H1 (cell line): Measurements from ENCODE around the gene GALNT18. TPM values are rescaled to one million over a fixed set of nuclear protein-coding genes. Genes with fewer than 3 reads are reported as not detected.

Experiments
- CTCF ChIA-PET: fragments of 300-600 bp; sonication (Branson Sonifier 250); formaldehyde crosslinking; loops from one replicate; lab custom pipeline; 2021; ENCODE audit not compliant: partially characterized antibody; lab: Charles Lee
- POLR2A ChIA-PET: fragments of 300-600 bp; sonication (Branson Sonifier 250); formaldehyde crosslinking; loops from one replicate; lab custom pipeline; 2021; ENCODE audit warnings: inconsistent platforms; ENCODE audit not compliant: partially characterized antibody; lab: Charles Lee
- DNase-seq, 2 experiments: peaks; one replicate each; pipeline versions ENCODE4 v3.0.0 to v3.0.0-alpha.2; 2010 to 2022; ENCODE audit warnings: low spot score in 2 of 2, low read depth in 1 of 2, mixed read lengths in 1 of 2
- FAIRE-seq: peaks from 2 replicates; lab custom pipeline; 2011; peaks lifted over from hg19 to GRCh38; lab: Jason Lieb, UNC
- H2AFZ ChIP-seq: 2 replicates; pipeline ENCODE4 v1.8.1; 2012; ENCODE audit warnings: low read length, inconsistent platforms
- H2AK5ac ChIP-seq: 2 replicates; pipeline ENCODE4 v1.6.1; 2013; ENCODE audit warnings: low read depth, low read length
- H2BK120ac ChIP-seq: replicated peaks from 2 replicates; pipeline ENCODE3; 2013; ENCODE audit warnings: low read depth, low read length, inconsistent platforms
- H2BK12ac ChIP-seq: 2 replicates; pipeline ENCODE4 v1.6.1; 2013; ENCODE audit warnings: low read depth, low read length
- H2BK15ac ChIP-seq: 2 replicates; pipeline ENCODE4 v1.6.1; 2013; ENCODE audit warnings: low read length
- H2BK20ac ChIP-seq: 2 replicates; pipeline ENCODE4 v1.6.1; 2013; ENCODE audit warnings: low read length
- H2BK5ac ChIP-seq: 2 replicates; pipeline ENCODE4 v1.6.1; 2013; ENCODE audit warnings: low read depth, low read length
- H3K14ac ChIP-seq: 2 replicates; pipeline ENCODE4 v1.6.1; 2013; ENCODE audit warnings: inconsistent platforms; ENCODE audit not compliant: insufficient read length
- H3K18ac ChIP-seq: 2 replicates; pipeline ENCODE4 v1.6.1; 2013; ENCODE audit warnings: low read length; ENCODE audit errors: extremely low read depth
- H3K23ac ChIP-seq: 2 replicates; pipeline ENCODE4 v1.6.1; 2013; ENCODE audit warnings: inconsistent platforms; ENCODE audit not compliant: insufficient read length
- H3K23me2 ChIP-seq: 2 replicates; pipeline ENCODE4 v1.6.1; 2013; ENCODE audit warnings: low read depth, low read length
- H3K27ac ChIP-seq: 2 replicates; pipeline ENCODE4 v1.6.1; 2011; ENCODE audit warnings: low read depth, low read length, inconsistent platforms
- H3K27me3 ChIP-seq, 4 experiments: replicated peaks in 1 of 4; 1 replicate in 1 of 4; 2 replicates in 3 of 4; pipeline versions ENCODE4 v1.6.1 to v1.8.1; 2011 to 2013; ENCODE audit warnings: low read length in 3 of 4, mild to moderate bottlenecking in 3 of 4, inconsistent platforms in 2 of 4, mixed read lengths in 2 of 4, moderate library complexity in 1 of 4; ENCODE audit not compliant: control insufficient read depth in 3 of 4, insufficient read depth in 3 of 4; ENCODE audit errors: extremely low read depth in 1 of 4
- H3K36me3 ChIP-seq, 4 experiments: 2 replicates each; pipeline versions ENCODE4 v1.6.1 to v1.8.1; 2011 to 2013; ENCODE audit warnings: mild to moderate bottlenecking in 4 of 4, low read length in 3 of 4, moderate library complexity in 2 of 4, control low read depth in 1 of 4, inconsistent platforms in 1 of 4; ENCODE audit not compliant: insufficient read depth in 4 of 4, control insufficient read depth in 2 of 4
- H3K4ac ChIP-seq: replicated peaks from 2 replicates; pipeline ENCODE3; 2013; ENCODE audit warnings: low read length, low read depth, mixed read lengths, inconsistent platforms; ENCODE audit not compliant: insufficient read length
- H3K4me1 ChIP-seq, 4 experiments: replicated peaks in 1 of 4; 1 replicate in 1 of 4; 2 replicates in 3 of 4; pipeline versions ENCODE4 v1.6.1 to v1.8.1; 2011 to 2013; ENCODE audit warnings: low read length in 3 of 4, inconsistent platforms in 2 of 4, mixed read lengths in 1 of 4; ENCODE audit not compliant: insufficient read depth in 4 of 4, control insufficient read depth in 3 of 4
- H3K4me2 ChIP-seq, 2 experiments: 2 replicates each; pipeline versions ENCODE4 v1.6.1 to v1.8.1; 2011 to 2013; ENCODE audit warnings: low read depth in 2 of 2, low read length in 2 of 2, control low read depth in 1 of 2, inconsistent platforms in 1 of 2, mild to moderate bottlenecking in 1 of 2; ENCODE audit not compliant: insufficient read depth in 1 of 2
- H3K4me3 ChIP-seq, 4 experiments: fragments of 200-600, 300-600 bp in 1 of 4; sonication (generic), shearing (Covaris generic), sonication (Bioruptor Twin) in 1 of 4; 2 replicates each; pipeline versions ENCODE4 v1.5.1 to v1.8.1; 2011 to 2016; ENCODE audit warnings: low read length in 4 of 4, low read depth in 3 of 4, control low read depth in 2 of 4, inconsistent platforms in 2 of 4, mild to moderate bottlenecking in 2 of 4, mixed read lengths in 1 of 4, moderate library complexity in 1 of 4; ENCODE audit not compliant: insufficient read depth in 2 of 4; ENCODE audit errors: extremely low read depth in 1 of 4
- H3K56ac ChIP-seq: replicated peaks from 2 replicates; pipeline ENCODE3; 2013; ENCODE audit warnings: low read depth, mild to moderate bottlenecking, mixed read lengths, low read length, inconsistent platforms; ENCODE audit not compliant: insufficient read length
- H3K79me1 ChIP-seq: 2 replicates; pipeline ENCODE4 v1.6.1; 2013; ENCODE audit warnings: low read depth, low read length, control low read depth
- H3K79me2 ChIP-seq, 2 experiments: 2 replicates each; pipeline versions ENCODE4 v1.6.1 to v1.8.1; 2012 to 2013; ENCODE audit warnings: low read length in 2 of 2, mild to moderate bottlenecking in 2 of 2, inconsistent platforms in 1 of 2; ENCODE audit not compliant: insufficient read depth in 2 of 2, control insufficient read depth in 1 of 2
- H3K9ac ChIP-seq, 4 experiments: replicated peaks in 1 of 4; 1 replicate in 1 of 4; 2 replicates in 3 of 4; pipeline versions ENCODE4 v1.6.1 to v1.8.1; 2011 to 2013; ENCODE audit warnings: low read depth in 3 of 4, low read length in 3 of 4, control low read depth in 2 of 4, mild to moderate bottlenecking in 2 of 4, moderate library complexity in 2 of 4, inconsistent platforms in 1 of 4; ENCODE audit errors: extremely low read depth in 1 of 4
- H3K9me3 ChIP-seq, 2 experiments: 2 replicates each; pipeline versions ENCODE4 v1.6.1 to v1.8.1; 2012 to 2013; ENCODE audit warnings: mild to moderate bottlenecking in 2 of 2, moderate library complexity in 2 of 2, control low read depth in 1 of 2, inconsistent platforms in 1 of 2, low read depth in 1 of 2, low read length in 1 of 2, mixed read lengths in 1 of 2; ENCODE audit not compliant: insufficient read depth in 2 of 2
- H4K20me1 ChIP-seq, 2 experiments: replicated peaks in 1 of 2; 2 replicates each; pipeline versions ENCODE3 to v1.8.1; 2011 to 2013; ENCODE audit warnings: inconsistent platforms in 2 of 2, low read length in 2 of 2, mild to moderate bottlenecking in 1 of 2; ENCODE audit not compliant: insufficient read depth in 2 of 2, control insufficient read depth in 1 of 2
- H4K5ac ChIP-seq: 2 replicates; pipeline ENCODE4 v1.6.1; 2013; ENCODE audit warnings: low read length, low read depth, mixed read lengths, inconsistent platforms; ENCODE audit not compliant: insufficient read length
- H4K8ac ChIP-seq: 2 replicates; pipeline ENCODE4 v1.8.0; 2013; ENCODE audit warnings: mild to moderate bottlenecking, moderate library complexity, low read length, inconsistent platforms; ENCODE audit not compliant: insufficient read depth; ENCODE audit errors: extremely low read depth
- H4K91ac ChIP-seq: replicated peaks from 2 replicates; pipeline ENCODE3; 2013; ENCODE audit warnings: low read length, mixed read lengths, inconsistent platforms; ENCODE audit not compliant: insufficient read length
- CBX5 ChIP-seq: fragments of 300-800, 300-1000 bp; sonication (generic); IDR thresholded peaks from 2 replicates; pipeline ENCODE4 v1.7.1; 2016; ENCODE audit warnings: antibody characterized with exemption, low read length, low read depth
- CEBPB ChIP-seq: IDR thresholded peaks from 2 replicates; pipeline ENCODE4 v1.6.1; 2012; ENCODE audit warnings: low read depth, low read length
- CHD2 ChIP-seq: IDR thresholded peaks from 2 replicates; pipeline ENCODE4 v1.6.1; 2012; ENCODE audit warnings: low read length, improper control_type of control experiment
- CTBP2 ChIP-seq: IDR thresholded peaks from 2 replicates; pipeline ENCODE4 v1.7.0; 2011; ENCODE audit warnings: borderline replicate concordance, mild to moderate bottlenecking, moderate library complexity, mixed read lengths, low read length; ENCODE audit not compliant: insufficient read depth, insufficient read length
- PHF8 ChIP-seq: fragments of 200-600 bp; sonication (generic); conservative IDR thresholded peaks from 2 replicates; pipeline ENCODE4 v1.7.1; 2012; ENCODE audit warnings: low read depth, mild to moderate bottlenecking, inconsistent platforms, low read length, moderate library complexity
- SIRT6 ChIP-seq: IDR thresholded peaks from one replicate; pipeline ENCODE4 v1.7.1; 2012; ENCODE audit warnings: low read length, inconsistent platforms
- SP4 ChIP-seq: IDR thresholded peaks from 2 replicates; pipeline ENCODE4 v1.6.1; 2012; ENCODE audit warnings: low read length, inconsistent platforms
- TBP ChIP-seq: IDR thresholded peaks from 2 replicates; pipeline ENCODE4 v1.6.1; 2011; ENCODE audit warnings: low read depth, low read length, improper control_type of control experiment
- ZNF274 ChIP-seq: IDR thresholded peaks from 2 replicates; pipeline ENCODE4 v1.7.0; 2012; ENCODE audit warnings: low read length, borderline replicate concordance; ENCODE audit errors: extremely low read depth
- WGBS, 2 experiments: shearing (Covaris generic) in 1 of 2; methylation state at CpG; one replicate each; pipeline versions ENCODE4 v1.1.6 to v1.1.7; 2013 to 2015; ENCODE audit warnings: low lambda C conversion rate in 2 of 2, mixed read lengths in 2 of 2, inconsistent platforms in 1 of 2, low coverage in 1 of 2, missing lambda C conversion rate in 1 of 2; ENCODE audit not compliant: insufficient replicate concordance in 2 of 2, insufficient coverage in 1 of 2, insufficient read length in 1 of 2; ENCODE audit errors: extremely low coverage in 1 of 2, missing lambda C conversion rate in 1 of 2; 5-methylcytosine and 5-hydroxymethylcytosine counted together
- polyA plus RNA-seq, 7 experiments: library from polyadenylated mRNA; depleted of rRNA in 3 of 7; stranded (reverse) in 5 of 7; unstranded in 2 of 7; fragments of >200 nt in 5 of 7; fragments of 200-250 nt in 2 of 7; gene quantifications; 1 replicate in 5 of 7; 2 replicates in 1 of 7; 4 replicates in 1 of 7; pipeline versions ENCODE4 v1.2.1 to v1.2.3, GENCODE V29; 2011 to 2013; ENCODE audit warnings: missing spikeins in 2 of 7, mixed read lengths in 2 of 7
- total RNA-seq: library from RNA; stranded (reverse); fragmentation: NEBNext Ultra II Directional; extraction: Animal tissue kit (Norgen Biotek cat#: 25700); gene quantifications from 2 replicates; pipeline ENCODE4 v1.2.1, GENCODE V29; 2021
- TF ChIP-seq, protein P1 (sequence below): IDR thresholded peaks from 2 replicates; pipeline ENCODE4 v1.6.1; 2012; ENCODE audit warnings: inconsistent platforms
- TF ChIP-seq, protein P2 (sequence below): IDR thresholded peaks from 2 replicates; pipeline ENCODE4 v1.6.1; 2012; ENCODE audit warnings: inconsistent platforms
- TF ChIP-seq, protein P3 (sequence below): IDR thresholded peaks from 2 replicates; pipeline ENCODE4 v1.6.1; 2011; ENCODE audit warnings: low read length, improper control_type of control experiment

Gene GALNT18
- total and polyA plus RNA-seq, 2 of the 8 experiments (the other 6 are each of a cell fraction or from before 2014, with no cell fraction given) = 6.0 to 9.4 TPM

DNA sequence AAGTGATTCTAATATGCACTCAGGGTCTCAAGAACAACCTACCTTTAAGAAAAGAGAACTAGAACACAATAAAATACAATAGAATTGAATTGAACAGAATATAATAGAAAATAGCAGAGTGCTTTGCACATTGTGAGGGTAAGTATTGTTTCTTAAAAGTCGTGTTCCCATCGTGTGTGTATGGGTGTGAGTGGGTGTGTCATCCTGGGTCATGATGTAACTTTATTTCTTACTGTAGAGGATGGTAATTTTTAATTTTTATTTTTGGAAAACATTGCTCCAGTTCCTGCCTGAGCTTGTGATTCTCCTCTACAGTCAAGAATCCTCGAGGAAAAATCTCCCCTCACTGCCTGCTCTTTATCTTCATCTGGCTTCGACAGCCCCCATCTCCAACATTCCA lies 193.1 kb downstream of the GALNT18 start:
- H4K20me1 ChIP-seq = no peaks in the 10 kb centered on the region
- H3K14ac ChIP-seq = no peak overlapping the region
- no peak overlapping the region for H2BK12ac ChIP-seq
- H2BK120ac ChIP-seq = no peak overlapping the region
- WGBS, 2 experiments = 90% methylated on average over 4 of the region's 4 CpGs; no CpG with 5 or more reads in 1 of the 2 experiments
- no peak overlapping the region for H3K4ac ChIP-seq
- no peaks in the 10 kb centered on the region for H3K9me3 ChIP-seq
- H3K79me2 ChIP-seq = no peaks in the 10 kb centered on the region; a peak in 1 of 4 replicates
- no peak overlapping the region for H3K27ac ChIP-seq
- no peak overlapping the region for H3K23ac ChIP-seq
- H3K4me3 ChIP-seq = no peak overlapping the region
- no peaks in the 10 kb centered on the region for H3K36me3 ChIP-seq
- H2BK5ac ChIP-seq = no peak overlapping the region
- no peak overlapping the region for H4K5ac ChIP-seq
- H3K18ac ChIP-seq = no peak overlapping the region
- no peak for FAIRE-seq
- no peak overlapping the region for H3K56ac ChIP-seq
- peaks cover 0 to 1% (median 0%) of the 10 kb centered on the region in 4 experiments; a peak in 1 of 7 replicates for H3K27me3 ChIP-seq
- H3K4me2 ChIP-seq = no peak overlapping the region
- H2AFZ ChIP-seq = no peak overlapping the region
- CTCF ChIA-PET = interaction anchor here (0.6 to 1.7 kb wide), 2 partner anchors 8 to 308 kb away, joined by 3 to 5 read pairs; no protein-coding TSS in a partner anchor
- H4K8ac ChIP-seq = no peak overlapping the region
- no peak for DNase-seq
- H2BK20ac ChIP-seq = no peak overlapping the region
- H3K4me1 ChIP-seq = no peaks in the 10 kb centered on the region
- no peak overlapping the region for H2BK15ac ChIP-seq
- H3K79me1 ChIP-seq = no peaks in the 10 kb centered on the region
- H4K91ac ChIP-seq = no peak overlapping the region
- no peaks in the 10 kb centered on the region for H3K23me2 ChIP-seq
- POLR2A ChIA-PET = no interaction called here
- no peak overlapping the region for H3K9ac ChIP-seq
- H2AK5ac ChIP-seq = no peak overlapping the region
- TF ChIP-seq, protein P1, sequence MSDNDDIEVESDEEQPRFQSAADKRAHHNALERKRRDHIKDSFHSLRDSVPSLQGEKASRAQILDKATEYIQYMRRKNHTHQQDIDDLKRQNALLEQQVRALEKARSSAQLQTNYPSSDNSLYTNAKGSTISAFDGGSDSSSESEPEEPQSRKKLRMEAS = no peak
- no peak for TF ChIP-seq SIRT6
- TF ChIP-seq CTBP2 = no peak
- TF ChIP-seq, protein P2, sequence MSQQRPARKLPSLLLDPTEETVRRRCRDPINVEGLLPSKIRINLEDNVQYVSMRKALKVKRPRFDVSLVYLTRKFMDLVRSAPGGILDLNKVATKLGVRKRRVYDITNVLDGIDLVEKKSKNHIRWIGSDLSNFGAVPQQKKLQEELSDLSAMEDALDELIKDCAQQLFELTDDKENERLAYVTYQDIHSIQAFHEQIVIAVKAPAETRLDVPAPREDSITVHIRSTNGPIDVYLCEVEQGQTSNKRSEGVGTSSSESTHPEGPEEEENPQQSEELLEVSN = no peak
- no peak for TF ChIP-seq PHF8
- no peak for TF ChIP-seq CHD2
- TF ChIP-seq CEBPB = no peak
- TF ChIP-seq ZNF274 = no peak
- TF ChIP-seq TBP = no peak
- TF ChIP-seq CBX5 = no peak
- TF ChIP-seq, protein P3, sequence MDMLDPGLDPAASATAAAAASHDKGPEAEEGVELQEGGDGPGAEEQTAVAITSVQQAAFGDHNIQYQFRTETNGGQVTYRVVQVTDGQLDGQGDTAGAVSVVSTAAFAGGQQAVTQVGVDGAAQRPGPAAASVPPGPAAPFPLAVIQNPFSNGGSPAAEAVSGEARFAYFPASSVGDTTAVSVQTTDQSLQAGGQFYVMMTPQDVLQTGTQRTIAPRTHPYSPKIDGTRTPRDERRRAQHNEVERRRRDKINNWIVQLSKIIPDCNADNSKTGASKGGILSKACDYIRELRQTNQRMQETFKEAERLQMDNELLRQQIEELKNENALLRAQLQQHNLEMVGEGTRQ = no peak
- TF ChIP-seq SP4 = no peak
